Activated T-helper 1 cell treated with anti-CD3 and anti-CD28 coated beads, Interleukin-12 subunit alpha, Interleukin-12 subunit beta, Interleukin-2, Interleukin-4 antibody, amounts not matched to agents 30 ng/mL and 10 ng/mL and 1 ng/mL, durations not matched to agents 14 hours and 24 hours and 36 hours (primary cell): ENCODE measurements around the gene SF3B4. TPM values are rescaled to one million over a fixed set of nuclear protein-coding genes. Genes with fewer than 3 reads are reported as not detected.

Experiments used
- DNase-seq: peaks from one replicate; pipeline ENCODE4 v3.0.0; 2021; ENCODE audit warnings: low spot score
- H3K27ac Mint-ChIP-seq: one replicate; pipeline ENCODE4 v1.8.0; 2021; ENCODE audit warnings: mild to moderate bottlenecking, mixed read lengths
- H3K27me3 Mint-ChIP-seq: one replicate; pipeline ENCODE4 v1.8.0; 2022; ENCODE audit warnings: mild to moderate bottlenecking, moderate library complexity, mixed read lengths; ENCODE audit not compliant: insufficient read depth
- H3K36me3 Mint-ChIP-seq: one replicate; pipeline ENCODE4 v1.8.0; 2021; ENCODE audit warnings: low read depth, mixed read lengths
- H3K4me1 Mint-ChIP-seq: one replicate; pipeline ENCODE4 v1.8.0; 2021; ENCODE audit warnings: low read depth, mixed read lengths
- H3K4me3 Mint-ChIP-seq: one replicate; pipeline ENCODE4 v1.8.0; 2021; ENCODE audit warnings: mild to moderate bottlenecking, moderate library complexity, mixed read lengths
- H3K9me3 Mint-ChIP-seq: one replicate; pipeline ENCODE4 v1.8.0; 2021; ENCODE audit warnings: mixed read lengths
- intact Hi-C: fragments of 100-400 bp; cut with micrococcal nuclease; formaldehyde crosslinking; loops from one replicate; pipeline ENCODE4 v1.15.1; 2024
- total RNA-seq: library from RNA; stranded (reverse); gene quantifications from 2 replicates; pipeline ENCODE4 v1.2.3, GENCODE V29; 2022

The SF3B4 gene
- total RNA-seq, 1 donor from 2014 or later: 125 TPM

DNA sequence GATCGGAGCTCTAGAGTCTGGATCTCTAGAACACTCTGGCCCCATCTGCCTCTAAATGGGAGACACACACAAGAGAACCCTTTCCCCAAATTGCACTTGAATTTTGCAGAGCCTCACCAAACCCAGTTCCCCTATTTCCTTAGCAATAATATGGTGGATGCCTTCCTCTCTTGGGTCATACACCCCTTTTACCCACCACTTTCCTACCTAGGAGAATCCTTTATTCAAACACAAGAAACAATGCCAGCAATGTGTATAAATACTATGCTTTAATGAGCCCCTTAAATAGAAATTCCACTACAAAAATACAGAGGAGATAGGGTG lies 760 bp upstream of the SF3B4 start:
- Mint-ChIP-seq H3K27ac (peak overlapping the region; percentile 96), H3K4me3 (peak overlapping the region; percentile 100), H3K4me1 (peaks cover 81% of the 10 kb centered on the region), H3K27me3 (no peaks in the 10 kb centered on the region), H3K36me3 (peaks cover 47% of the 10 kb centered on the region), H3K9me3 (no peaks in the 10 kb centered on the region)
- intact Hi-C loops: loop anchor here (1.0 to 5.0 kb wide), 4 partner anchors 11 to 224 kb away; no protein-coding TSS in a partner anchor
- DNase-seq: no peak

- no peaks in the 10 kb centered on the region for H3K27me3 Mint-ChIP-seq
- intact Hi-C loops: loop anchor here (1.0 to 5.0 kb wide), 7 partner anchors 10 to 342 kb away; partner anchors contain the start of genes APH1A, BOLA1, SV2A and VPS45
- H3K36me3 Mint-ChIP-seq: peaks cover 57% of the 10 kb centered on the region
- H3K9me3 Mint-ChIP-seq: no peaks in the 10 kb centered on the region
- DNase-seq: no peak
- H3K27ac Mint-ChIP-seq: peak overlapping the region; percentile 96
- peaks cover 78% of the 10 kb centered on the region for H3K4me1 Mint-ChIP-seq
- H3K4me3 Mint-ChIP-seq: peak overlapping the region; percentile 100
These were observed 494 bp downstream of the SF3B4 start for GRCh38 chr1:149927056-149927562.

- Mint-ChIP-seq H3K9me3 (no peaks in the 10 kb centered on the region), H3K4me1 (peaks cover 69% of the 10 kb centered on the region), H3K27me3 (no peaks in the 10 kb centered on the region), H3K27ac (peak overlapping the region; percentile 37), H3K4me3 (peak overlapping the region; percentile 100), H3K36me3 (peaks cover 57% of the 10 kb centered on the region)
- intact Hi-C loops: loop anchor here (2.0 to 5.0 kb wide), 2 partner anchors 226 to 343 kb away; partner anchors contain the start of gene APH1A
- DNase-seq: no peak
These were observed 1.3 kb downstream of the SF3B4 start for GRCh38 chr1:149926296-149926695.

GRCh38 chr1:149925751-149926150 lies 1.9 kb downstream of the SF3B4 start:
- H3K9me3 Mint-ChIP-seq: no peaks in the 10 kb centered on the region
- intact Hi-C loops: loop anchor here (2.0 to 5.0 kb wide), 2 partner anchors 227 to 343 kb away; partner anchors contain the start of gene APH1A
- no peak for DNase-seq
- peaks cover 64% of the 10 kb centered on the region for H3K4me1 Mint-ChIP-seq
- H3K4me3 Mint-ChIP-seq: peak overlapping the region; percentile 100
- H3K36me3 Mint-ChIP-seq: peaks cover 56% of the 10 kb centered on the region
- no peaks in the 10 kb centered on the region for H3K27me3 Mint-ChIP-seq
- H3K27ac Mint-ChIP-seq: peak overlapping the region; percentile 37

- Mint-ChIP-seq H3K36me3 (peaks cover 53% of the 10 kb centered on the region), H3K27ac (peak overlapping the region; percentile 34)
- intact Hi-C loops: loop anchor here (5.0 kb wide), 1 partner anchor 227 kb away; no protein-coding TSS in a partner anchor
These were observed 2.3 kb downstream of the SF3B4 start for GRCh38 chr1:149925345-149925744.

GRCh38 chr1:149923626-149924025 lies 4.0 kb downstream of the SF3B4 start:
- Mint-ChIP-seq H3K27ac (no peak overlapping the region), H3K4me1 (peaks cover 45% of the 10 kb centered on the region), H3K36me3 (peaks cover 50% of the 10 kb centered on the region), H3K9me3 (no peaks in the 10 kb centered on the region), H3K4me3 (peak overlapping the region; percentile 42), H3K27me3 (no peaks in the 10 kb centered on the region)
- intact Hi-C loops: no loop called here
- DNase-seq: no peak

More at GRCh38 chr1:149925345-149925744, 2.3 kb downstream of the SF3B4 start:
- DNase-seq: no peak
- Mint-ChIP-seq H3K27me3 (no peaks in the 10 kb centered on the region), H3K9me3 (no peaks in the 10 kb centered on the region), H3K4me3 (peak overlapping the region; percentile 100), H3K4me1 (peaks cover 60% of the 10 kb centered on the region)

- no peaks in the 10 kb centered on the region for H3K27me3 Mint-ChIP-seq
- DNase-seq: no peak
- intact Hi-C loops: loop anchor here (1.0 to 2.0 kb wide), 2 partner anchors 10 to 19 kb away; partner anchors contain the start of genes BOLA1 and SF3B4
- no peaks in the 10 kb centered on the region for H3K9me3 Mint-ChIP-seq
- peaks cover 42% of the 10 kb centered on the region for H3K4me1 Mint-ChIP-seq
- peak within 1 kb of the TSS; percentile 96 for H3K4me3 Mint-ChIP-seq
- H3K27ac Mint-ChIP-seq: peak within 1 kb of the TSS; percentile 87
- H3K36me3 Mint-ChIP-seq: peaks cover 11% of the 10 kb centered on the region
These were observed 9.9 kb downstream of the SF3B4 start, which contains the start of gene SV2A for GRCh38 chr1:149917571-149918144. SV2A (minus strand) TSS chr1:149917844; CDS start chr1:149913840, 4,004 bp downstream.

DNA sequence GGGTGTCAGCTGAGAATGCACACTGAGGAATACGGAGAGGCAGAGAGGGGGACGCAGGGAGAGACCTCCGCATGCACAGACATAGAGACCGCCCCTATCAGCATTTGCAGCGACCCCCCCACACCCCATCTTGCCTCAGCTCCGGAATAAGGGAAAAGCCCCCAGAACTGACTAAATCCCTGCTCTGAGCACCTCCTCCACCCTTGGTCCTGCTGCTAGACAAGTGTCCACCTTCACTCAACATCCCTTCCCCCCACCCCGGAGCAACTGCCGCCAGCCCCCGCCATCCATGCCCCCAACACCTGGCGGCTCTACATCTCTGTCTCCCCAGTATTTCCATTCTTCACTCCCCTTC lies 10.7 kb downstream of the SF3B4 start:
- no peak for DNase-seq
- Mint-ChIP-seq H3K36me3 (peaks cover 9% of the 10 kb centered on the region), H3K4me1 (peaks cover 48% of the 10 kb centered on the region), H3K4me3 (peak overlapping the region; percentile 96), H3K9me3 (no peaks in the 10 kb centered on the region), H3K27ac (peak overlapping the region; percentile 87), H3K27me3 (no peaks in the 10 kb centered on the region)
- intact Hi-C loops: loop anchor here (1.0 to 2.0 kb wide), 2 partner anchors 10 to 18 kb away; partner anchors contain the start of genes BOLA1 and SF3B4

DNA sequence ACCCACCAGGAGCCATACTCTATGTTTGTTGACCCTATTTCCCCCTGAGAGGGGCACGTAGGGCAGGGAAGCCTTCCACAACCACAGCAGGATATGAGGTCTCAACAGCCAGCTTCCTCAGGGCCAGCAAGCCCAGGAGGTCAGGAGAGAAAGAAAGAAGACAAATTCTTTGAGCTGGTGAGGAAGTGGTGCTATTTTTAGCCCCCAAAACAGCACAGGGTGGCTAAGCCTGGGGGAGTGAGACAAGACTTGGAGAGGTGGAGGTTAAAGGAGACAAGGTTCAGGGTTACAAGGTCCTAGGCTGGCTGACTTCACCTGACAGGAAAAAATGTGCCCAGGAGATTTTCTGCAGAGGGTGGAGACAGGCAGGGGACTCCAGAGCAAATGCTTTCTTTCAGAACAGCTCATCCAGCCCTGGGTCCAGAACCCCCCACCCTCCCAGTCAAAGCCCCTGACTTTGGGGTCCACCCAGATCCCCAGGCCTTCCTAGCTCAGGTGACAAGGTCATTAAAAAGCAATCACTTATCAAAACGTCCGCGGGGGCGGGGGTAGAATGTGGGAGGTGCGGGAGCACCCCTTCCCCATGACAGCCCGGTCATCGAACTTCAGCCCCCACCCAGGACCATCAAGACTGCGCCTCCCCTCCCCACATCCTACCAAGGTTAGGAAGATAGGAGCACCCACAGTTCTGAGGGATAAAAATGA lies 11.3 kb downstream of the SF3B4 start:
- H3K27me3 Mint-ChIP-seq: no peaks in the 10 kb centered on the region
- peaks cover 48% of the 10 kb centered on the region for H3K4me1 Mint-ChIP-seq
- peak overlapping the region; percentile 96 for H3K4me3 Mint-ChIP-seq
- H3K36me3 Mint-ChIP-seq: peaks cover 10% of the 10 kb centered on the region
- H3K9me3 Mint-ChIP-seq: no peaks in the 10 kb centered on the region
- intact Hi-C loops: loop anchor here (2.0 kb wide), 1 partner anchor 18 kb away; the partner anchor contains the start of gene BOLA1
- no peak for DNase-seq
- peak overlapping the region; percentile 29 for H3K27ac Mint-ChIP-seq

- H3K4me3 Mint-ChIP-seq: peak overlapping the region; percentile 96
- H3K9me3 Mint-ChIP-seq: no peaks in the 10 kb centered on the region
- intact Hi-C loops: loop anchor here (2.0 kb wide), 1 partner anchor 17 kb away; the partner anchor contains the start of gene BOLA1
- H3K27me3 Mint-ChIP-seq: no peaks in the 10 kb centered on the region
- peak overlapping the region; percentile 29 for H3K27ac Mint-ChIP-seq
- H3K4me1 Mint-ChIP-seq: peaks cover 48% of the 10 kb centered on the region
- DNase-seq: no peak
- peaks cover 16% of the 10 kb centered on the region for H3K36me3 Mint-ChIP-seq
These were observed 12.0 kb downstream of the SF3B4 start for GRCh38 chr1:149915429-149916192.

- intact Hi-C loops: no loop called here
- DNase-seq: no peak
- H3K4me3 Mint-ChIP-seq: no peak overlapping the region
- peaks cover 20% of the 10 kb centered on the region for H3K36me3 Mint-ChIP-seq
- H3K9me3 Mint-ChIP-seq: no peaks in the 10 kb centered on the region
- peaks cover 48% of the 10 kb centered on the region for H3K4me1 Mint-ChIP-seq
- H3K27ac Mint-ChIP-seq: peak overlapping the region; percentile 47
- no peaks in the 10 kb centered on the region for H3K27me3 Mint-ChIP-seq
These were observed 13.1 kb downstream of the SF3B4 start for GRCh38 chr1:149914545-149914944.

DNA sequence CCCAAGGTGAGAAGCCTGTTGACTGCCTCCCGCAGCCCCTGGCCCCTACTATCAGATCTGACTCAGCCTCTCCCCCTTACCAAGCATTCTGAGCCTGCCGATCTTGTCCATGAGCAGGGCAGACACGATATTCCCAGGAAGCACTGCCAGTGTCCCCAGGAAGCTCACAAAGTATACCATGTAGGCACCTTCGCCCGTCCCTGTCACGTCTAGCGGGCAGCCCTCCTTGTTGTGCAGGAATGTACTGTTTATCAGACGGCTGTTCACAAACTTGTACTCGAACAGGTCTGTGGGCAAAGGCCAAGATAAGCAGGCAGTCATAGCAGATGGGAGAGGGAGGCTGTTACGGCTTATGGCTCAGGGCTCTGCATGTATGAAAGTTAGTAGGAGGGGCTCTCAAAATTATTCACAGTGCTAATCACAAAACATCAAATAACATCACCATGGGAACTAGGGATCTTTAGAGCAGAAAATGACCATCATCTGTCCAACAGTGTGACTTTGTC lies 21.0 kb downstream of the SF3B4 start:
- no peaks in the 10 kb centered on the region for H3K9me3 Mint-ChIP-seq
- no peak overlapping the region for H3K4me3 Mint-ChIP-seq
- H3K27ac Mint-ChIP-seq: no peak overlapping the region
- peaks cover 47% of the 10 kb centered on the region for H3K36me3 Mint-ChIP-seq
- no peaks in the 10 kb centered on the region for H3K27me3 Mint-ChIP-seq
- no peak for DNase-seq
- H3K4me1 Mint-ChIP-seq: no peaks in the 10 kb centered on the region
- intact Hi-C loops: no loop called here
